Measurements from ENCODE around the gene COL9A1. TPM values are rescaled to one million over a fixed set of nuclear protein-coding genes. Genes with fewer than 3 reads are reported as not detected.

COL9A1 gene
- total and polyA plus RNA-seq, 2 donors (not counting 1 experiment from before 2014, with no cell fraction given) = not detected

DNA sequence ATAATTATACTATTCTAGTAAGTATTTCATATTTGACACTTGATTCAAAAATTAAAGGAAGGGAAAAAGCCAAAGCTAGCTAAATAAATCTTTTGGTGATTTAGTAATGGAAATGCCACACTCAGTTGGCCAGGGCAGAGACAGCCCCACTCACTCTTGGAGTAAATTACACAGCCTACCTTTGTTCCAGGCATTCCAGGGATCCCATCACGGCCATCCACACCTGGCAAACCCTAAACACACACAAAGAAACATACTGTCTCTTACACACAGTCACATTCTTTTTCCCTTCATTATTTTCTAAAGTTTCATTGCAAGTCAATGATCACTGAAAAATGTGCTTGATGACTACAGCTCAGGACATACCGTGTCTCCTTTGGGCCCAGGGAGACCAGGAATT, 48.1 kb downstream of the COL9A1 start:
- Mint-ChIP-seq H3K4me3 (no peak overlapping the region), H3K4me1 (no peaks in the 10 kb centered on the region), H3K27me3 (peaks cover 11% of the 10 kb centered on the region), H3K27ac (no peak overlapping the region), H3K9me3 (ENCODE audit: insufficient read depth) (no peaks in the 10 kb centered on the region)
- Histone ChIP-seq H3K4me1 (ENCODE audit: control insufficient read depth in 2 of 2, insufficient read depth in 2 of 2, low read length in 2 of 2) (no peaks in the 10 kb centered on the region), H3K4me2 (replicated peaks; ENCODE audit: low read depth, low read length, poor library complexity, severe bottlenecking) (no peak overlapping the region), H3K27me3 (replicated peaks in 1 of 4; ENCODE audit: control extremely low read depth in 1 of 4, control insufficient read depth in 3 of 4, insufficient read depth in 4 of 4, low read length in 3 of 4) (peaks cover 0 to 4% (median 1%) of the 10 kb centered on the region in 4 experiments), H3K4me3 (ENCODE audit: control extremely low read depth in 1 of 5, extremely low read depth in 1 of 5, insufficient read depth in 1 of 5, low read depth in 2 of 5, low read length in 4 of 5) (no peak overlapping the region), H3K36me3 (replicated peaks in 1 of 2; ENCODE audit: control extremely low read depth in 1 of 2, control insufficient read depth in 1 of 2, extremely low read depth in 1 of 2, insufficient read depth in 2 of 2, low read length in 1 of 2) (no peaks in the 10 kb centered on the region), H3K9me3 (ENCODE audit: control extremely low read depth in 1 of 3, control insufficient read depth in 2 of 3, insufficient read depth in 1 of 3, low read length in 2 of 3) (no peaks in the 10 kb centered on the region), H4K20me1 (ENCODE audit: control insufficient read depth, insufficient read depth, low read length, poor library complexity, severe bottlenecking) (no peaks in the 10 kb centered on the region), H3K79me2 (ENCODE audit: control insufficient read depth, insufficient read depth, low read length) (no peaks in the 10 kb centered on the region), H3K27ac (ENCODE audit: low read length in 2 of 2) (no peak overlapping the region), H3K9ac (ENCODE audit: low read length) (no peak overlapping the region), H2AFZ (ENCODE audit: insufficient read depth, low read depth, low read length, poor library complexity, severe bottlenecking) (no peak overlapping the region)
- intact Hi-C loops (cut with micrococcal nuclease) = no loop called here
- no peak for ATAC-seq (ENCODE audit: low read depth)
- 100% methylated on average over 1 of the region's 2 CpGs for WGBS (ENCODE audit: insufficient coverage)
- ChIA-PET POLR2A (no interaction called here), CTCF (no interaction called here)
- TF ChIP-seq, protein P1, sequence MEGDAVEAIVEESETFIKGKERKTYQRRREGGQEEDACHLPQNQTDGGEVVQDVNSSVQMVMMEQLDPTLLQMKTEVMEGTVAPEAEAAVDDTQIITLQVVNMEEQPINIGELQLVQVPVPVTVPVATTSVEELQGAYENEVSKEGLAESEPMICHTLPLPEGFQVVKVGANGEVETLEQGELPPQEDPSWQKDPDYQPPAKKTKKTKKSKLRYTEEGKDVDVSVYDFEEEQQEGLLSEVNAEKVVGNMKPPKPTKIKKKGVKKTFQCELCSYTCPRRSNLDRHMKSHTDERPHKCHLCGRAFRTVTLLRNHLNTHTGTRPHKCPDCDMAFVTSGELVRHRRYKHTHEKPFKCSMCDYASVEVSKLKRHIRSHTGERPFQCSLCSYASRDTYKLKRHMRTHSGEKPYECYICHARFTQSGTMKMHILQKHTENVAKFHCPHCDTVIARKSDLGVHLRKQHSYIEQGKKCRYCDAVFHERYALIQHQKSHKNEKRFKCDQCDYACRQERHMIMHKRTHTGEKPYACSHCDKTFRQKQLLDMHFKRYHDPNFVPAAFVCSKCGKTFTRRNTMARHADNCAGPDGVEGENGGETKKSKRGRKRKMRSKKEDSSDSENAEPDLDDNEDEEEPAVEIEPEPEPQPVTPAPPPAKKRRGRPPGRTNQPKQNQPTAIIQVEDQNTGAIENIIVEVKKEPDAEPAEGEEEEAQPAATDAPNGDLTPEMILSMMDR (IDR thresholded peaks at IDR 0.05) = no peak
- TF ChIP-seq EZH2 (IDR thresholded peaks at IDR 0.05; ENCODE audit: borderline replicate concordance, insufficient read depth, low read depth, low read length, poor library complexity, severe bottlenecking) = no peak
- DNase-seq = no peak

DNA sequence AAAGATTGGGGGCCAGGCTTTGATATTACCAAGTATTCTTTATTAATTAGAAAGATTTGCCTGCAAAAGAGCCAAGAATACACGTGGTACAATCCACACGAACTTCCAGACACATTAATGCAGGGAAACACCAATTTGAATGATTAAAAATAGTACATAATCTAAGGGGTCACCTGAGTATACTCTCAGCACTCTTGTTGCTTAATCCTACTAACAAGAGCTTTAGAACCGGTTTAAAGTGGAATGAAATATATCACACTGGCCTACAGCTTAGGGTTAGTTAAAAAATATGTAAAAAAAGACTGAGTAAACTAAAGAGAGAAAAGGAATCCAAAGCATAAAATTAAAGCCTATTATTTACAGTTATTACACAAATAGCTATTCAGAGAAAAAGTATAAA, 49.0 kb downstream of the COL9A1 start:
- CTCF ChIA-PET = interaction anchor here (1.1 kb wide), 1 partner anchor 8 kb away, joined by 3 read pairs; no protein-coding TSS in a partner anchor
- no peak overlapping the region for H3K4me3 ChIP-seq (ENCODE audit: control extremely low read depth in 1 of 5, extremely low read depth in 1 of 5, insufficient read depth in 1 of 5, low read depth in 2 of 5, low read length in 4 of 5)
- H3K4me3 Mint-ChIP-seq = no peak overlapping the region

More for the DNA sequence above, 49.0 kb downstream of the COL9A1 start:
- Histone ChIP-seq H3K4me2 (replicated peaks; ENCODE audit: low read depth, low read length, poor library complexity, severe bottlenecking) (no peak overlapping the region), H4K20me1 (ENCODE audit: control insufficient read depth, insufficient read depth, low read length, poor library complexity, severe bottlenecking) (no peaks in the 10 kb centered on the region), H3K36me3 (replicated peaks in 1 of 2; ENCODE audit: control extremely low read depth in 1 of 2, control insufficient read depth in 1 of 2, extremely low read depth in 1 of 2, insufficient read depth in 2 of 2, low read length in 1 of 2) (no peaks in the 10 kb centered on the region), H3K4me1 (ENCODE audit: control insufficient read depth in 2 of 2, insufficient read depth in 2 of 2, low read length in 2 of 2) (no peaks in the 10 kb centered on the region), H3K27ac (ENCODE audit: low read length in 2 of 2) (no peak overlapping the region), H3K9ac (ENCODE audit: low read length) (no peak overlapping the region), H3K79me2 (ENCODE audit: control insufficient read depth, insufficient read depth, low read length) (no peaks in the 10 kb centered on the region), H3K9me3 (ENCODE audit: control extremely low read depth in 1 of 3, control insufficient read depth in 2 of 3, insufficient read depth in 1 of 3, low read length in 2 of 3) (no peaks in the 10 kb centered on the region), H3K27me3 (replicated peaks in 1 of 4; ENCODE audit: control extremely low read depth in 1 of 4, control insufficient read depth in 3 of 4, insufficient read depth in 4 of 4, low read length in 3 of 4) (peaks cover 0 to 4% (median 1%) of the 10 kb centered on the region in 4 experiments), H2AFZ (ENCODE audit: insufficient read depth, low read depth, low read length, poor library complexity, severe bottlenecking) (no peak overlapping the region)
- no CpG with 5 or more reads among the region's 3 CpGs for WGBS (ENCODE audit: insufficient coverage)
- TF ChIP-seq, protein P1 (IDR thresholded peaks at IDR 0.05) = no peak
- TF ChIP-seq EZH2 (IDR thresholded peaks at IDR 0.05; ENCODE audit: borderline replicate concordance, insufficient read depth, low read depth, low read length, poor library complexity, severe bottlenecking) = no peak
- Mint-ChIP-seq H3K27ac (no peak overlapping the region), H3K9me3 (ENCODE audit: insufficient read depth) (no peaks in the 10 kb centered on the region), H3K27me3 (peaks cover 8% of the 10 kb centered on the region), H3K4me1 (no peaks in the 10 kb centered on the region)
- ATAC-seq (ENCODE audit: low read depth) (no peak), DNase-seq (no peak)
- intact Hi-C loops (cut with micrococcal nuclease) = no loop called here
- POLR2A ChIA-PET = no interaction called here

All from B cell (primary cell).